HCT116 (cell line): ENCODE data around the gene RNF114. TPM values are rescaled to one million over a fixed set of nuclear protein-coding genes. Genes with fewer than 3 reads are reported as not detected.

ENCODE experiments used
- ATAC-seq: fragments of 200-7000 bp; cut with Tn5 transposase; 2 replicates; pipeline ENCODE4 v1.9.1; 2020; ENCODE audit warnings: mild to moderate bottlenecking, moderate library complexity
- BruUV-seq: library from RNA; stranded (reverse); fragments of 400-500 nt; replicated peaks from 2 replicates; lab custom pipeline; 2021; lab: Mats Ljungman, UMichigan
- CTCF ChIA-PET: fragments of 300-600 bp; sonication (Branson Sonifier 250); formaldehyde crosslinking; loops from one replicate; lab custom pipeline; 2021; ENCODE audit warnings: antibody characterized with exemption; lab: Charles Lee
- POLR2A ChIA-PET: fragments of 300-600, 350-600 bp; sonication (Branson Sonifier 250); formaldehyde crosslinking; loops from one replicate; lab custom pipeline; 2021; ENCODE audit warnings: antibody characterized with exemption; lab: Charles Lee
- RAD21 ChIA-PET, 2 experiments: fragments of 300-600 bp; sonication (Branson Sonifier 250); formaldehyde crosslinking; loops; one replicate each; lab custom pipeline; 2023; ENCODE audit warnings: low total read pairs in 2 of 2; ENCODE audit not compliant: uncharacterized antibody in 2 of 2, unreplicated experiment in 2 of 2, low non-redundant PET in 1 of 2; lab: Charles Lee
- DNase-seq: peaks from one replicate; pipeline ENCODE4 v3.0.0-alpha.2; 2010; ENCODE audit warnings: low read depth, low spot score
- H2AFZ ChIP-seq: fragments of 200-600 bp; shearing (Covaris generic), sonication (generic); 2 replicates; pipeline ENCODE4 v1.6.1; 2017; ENCODE audit warnings: low read depth, mixed run types, mixed read lengths, antibody characterized with exemption, low read length; ENCODE audit not compliant: poor library complexity, severe bottlenecking
- H3K27ac ChIP-seq: 2 replicates; pipeline ENCODE4 v1.5.1; 2012; ENCODE audit warnings: low read depth, low read length
- H3K27me3 ChIP-seq: fragments of 200-600 bp; sonication (generic); 2 replicates; pipeline ENCODE4 v1.6.1; 2016; ENCODE audit warnings: mixed run types, low read length, mixed read lengths; ENCODE audit not compliant: insufficient read depth
- H3K36me3 ChIP-seq, 2 experiments: fragments of 200-500 bp in 1 of 2; fragments of 200-600 bp in 1 of 2; sonication (Bioruptor generic) in 1 of 2; sonication (generic) in 1 of 2; 2 replicates each; pipeline versions ENCODE4 v1.5.1 to v1.6.1; 2014 to 2016; ENCODE audit warnings: low read length in 2 of 2, inconsistent platforms in 1 of 2, mixed read lengths in 1 of 2, mixed run types in 1 of 2; ENCODE audit not compliant: insufficient read depth in 2 of 2, control insufficient read depth in 1 of 2
- H3K4me1 ChIP-seq, 2 experiments: fragments of 200-600 bp in 1 of 2; sonication (generic) in 1 of 2; 2 replicates each; pipeline versions ENCODE4 v1.5.1 to v1.6.1; 2012 to 2017; ENCODE audit warnings: low read length in 2 of 2, inconsistent platforms in 1 of 2, mild to moderate bottlenecking in 1 of 2, mixed read lengths in 1 of 2, mixed run types in 1 of 2, moderate library complexity in 1 of 2; ENCODE audit not compliant: insufficient read depth in 2 of 2, control insufficient read depth in 1 of 2
- H3K4me2 ChIP-seq: fragments of 200-600 bp; sonication (generic); 2 replicates; pipeline ENCODE4 v1.6.1; 2017; ENCODE audit warnings: mixed run types, low read length, mixed read lengths
- H3K4me3 ChIP-seq, 2 experiments: fragments of 200-600 bp in 1 of 2; sonication (generic) in 1 of 2; replicated peaks in 1 of 2; 2 replicates each; pipeline ENCODE4 v1.5.1; 2011 to 2016; ENCODE audit warnings: low read length in 2 of 2, control low read depth in 1 of 2, low read depth in 1 of 2, mild to moderate bottlenecking in 1 of 2, mixed read lengths in 1 of 2, mixed run types in 1 of 2
- H3K79me2 ChIP-seq: fragments of 200-600 bp; sonication (generic); 2 replicates; pipeline ENCODE4 v1.6.1; 2017; ENCODE audit warnings: mild to moderate bottlenecking, mixed run types, low read length, moderate library complexity, mixed read lengths; ENCODE audit not compliant: insufficient read depth
- H3K9ac ChIP-seq: fragments of 200-600 bp; sonication (generic); 2 replicates; pipeline ENCODE4 v1.6.1; 2016; ENCODE audit warnings: low read length, mixed read lengths
- H3K9me2 ChIP-seq: fragments of 200-600 bp; sonication (generic), shearing (Covaris generic); 2 replicates; pipeline ENCODE4 v1.6.1; 2017; ENCODE audit warnings: mixed run types, mild to moderate bottlenecking, moderate library complexity; ENCODE audit not compliant: insufficient read depth
- H3K9me3 ChIP-seq, 2 experiments: fragments of 200-500 bp in 1 of 2; fragments of 200-600 bp in 1 of 2; sonication (Bioruptor generic) in 1 of 2; sonication (generic) in 1 of 2; 2 replicates each; pipeline ENCODE4 v1.6.1; 2014 to 2017; ENCODE audit warnings: low read length in 2 of 2, mixed read lengths in 2 of 2, inconsistent platforms in 1 of 2, low read depth in 1 of 2, mild to moderate bottlenecking in 1 of 2, mixed run types in 1 of 2, moderate library complexity in 1 of 2; ENCODE audit not compliant: control insufficient read depth in 1 of 2, insufficient read depth in 1 of 2
- H4K20me1 ChIP-seq: fragments of 200-600 bp; sonication (generic), shearing (Covaris generic); 2 replicates; pipeline ENCODE4 v1.6.1; 2017; ENCODE audit warnings: mixed run types, mild to moderate bottlenecking, moderate library complexity; ENCODE audit not compliant: insufficient read depth
- CEBPB ChIP-seq: IDR thresholded peaks from 2 replicates; pipeline ENCODE4 v1.6.1; 2012; ENCODE audit warnings: low read depth
- EZH2phosphoT487 ChIP-seq: fragments of 200-600 bp; IDR thresholded peaks from 2 replicates; pipeline ENCODE4 v1.6.1; 2018; ENCODE audit warnings: antibody characterized with exemption, borderline replicate concordance
- POLR2A ChIP-seq: IDR thresholded peaks from 2 replicates; pipeline ENCODE4 v1.7.0; 2011; ENCODE audit warnings: borderline replicate concordance; ENCODE audit not compliant: insufficient read depth, insufficient read length; ENCODE audit errors: extremely low read depth
- POLR2AphosphoS5 ChIP-seq: IDR thresholded peaks from 2 replicates; pipeline ENCODE4 v1.6.1; 2011; ENCODE audit warnings: mild to moderate bottlenecking, low read depth, low read length, moderate library complexity
- SIN3A ChIP-seq: IDR thresholded peaks from 2 replicates; pipeline ENCODE4 v1.6.1; 2012; ENCODE audit warnings: low read depth
- SP1 ChIP-seq: IDR thresholded peaks from 2 replicates; pipeline ENCODE4 v1.6.1; 2012; ENCODE audit warnings: low read depth
- ZFX ChIP-seq: fragments of 450-650 bp; IDR thresholded peaks from 2 replicates; pipeline ENCODE4 v1.6.1; 2017
- ZNF274 ChIP-seq: fragments of 200-500 bp; sonication (Bioruptor generic); IDR thresholded peaks from 2 replicates; pipeline ENCODE4 v1.6.1; 2014; ENCODE audit warnings: mild to moderate bottlenecking, low read depth, low read length, inconsistent platforms
- intact Hi-C: fragments of 100-400 bp; cut with micrococcal nuclease; formaldehyde crosslinking; loops from 2 replicates; pipeline ENCODE4 v1.10.0; 2022
- total RNA-seq: library from RNA; stranded (reverse); gene quantifications from one replicate; pipeline ENCODE4 v1.2.1, GENCODE V29; 2021; ENCODE audit not compliant: unreplicated experiment
- TF ChIP-seq, protein P1 (sequence below): IDR thresholded peaks from 2 replicates; pipeline ENCODE4 v1.6.1; 2012
- TF ChIP-seq, protein P2 (sequence below): IDR thresholded peaks from 2 replicates; pipeline ENCODE4 v1.6.1; 2012
- TF ChIP-seq, protein P3 (sequence below): IDR thresholded peaks from 2 replicates; pipeline ENCODE4 v1.6.1; 2012; ENCODE audit warnings: low read depth

The RNF114 gene
- total RNA-seq, 1 experiment from 2014 or later, result 66.8 TPM

GRCh38 chr20:49906101-49906604, 30.0 kb upstream of the RNF114 start:
- no peaks in the 10 kb centered on the region for H3K9me3 ChIP-seq
- TF ChIP-seq SIN3A (no peak), POLR2AphosphoS5 (no peak), POLR2A (no peak), EZH2phosphoT487 (no peak), CEBPB (no peak), SP1 (no peak), ZNF274 (no peak), ZFX (no peak)
- TF ChIP-seq, protein P1, sequence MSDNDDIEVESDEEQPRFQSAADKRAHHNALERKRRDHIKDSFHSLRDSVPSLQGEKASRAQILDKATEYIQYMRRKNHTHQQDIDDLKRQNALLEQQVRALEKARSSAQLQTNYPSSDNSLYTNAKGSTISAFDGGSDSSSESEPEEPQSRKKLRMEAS, result no peak
- TF ChIP-seq, protein P2, sequence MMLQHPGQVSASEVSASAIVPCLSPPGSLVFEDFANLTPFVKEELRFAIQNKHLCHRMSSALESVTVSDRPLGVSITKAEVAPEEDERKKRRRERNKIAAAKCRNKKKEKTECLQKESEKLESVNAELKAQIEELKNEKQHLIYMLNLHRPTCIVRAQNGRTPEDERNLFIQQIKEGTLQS, result no peak
- TF ChIP-seq, protein P3, sequence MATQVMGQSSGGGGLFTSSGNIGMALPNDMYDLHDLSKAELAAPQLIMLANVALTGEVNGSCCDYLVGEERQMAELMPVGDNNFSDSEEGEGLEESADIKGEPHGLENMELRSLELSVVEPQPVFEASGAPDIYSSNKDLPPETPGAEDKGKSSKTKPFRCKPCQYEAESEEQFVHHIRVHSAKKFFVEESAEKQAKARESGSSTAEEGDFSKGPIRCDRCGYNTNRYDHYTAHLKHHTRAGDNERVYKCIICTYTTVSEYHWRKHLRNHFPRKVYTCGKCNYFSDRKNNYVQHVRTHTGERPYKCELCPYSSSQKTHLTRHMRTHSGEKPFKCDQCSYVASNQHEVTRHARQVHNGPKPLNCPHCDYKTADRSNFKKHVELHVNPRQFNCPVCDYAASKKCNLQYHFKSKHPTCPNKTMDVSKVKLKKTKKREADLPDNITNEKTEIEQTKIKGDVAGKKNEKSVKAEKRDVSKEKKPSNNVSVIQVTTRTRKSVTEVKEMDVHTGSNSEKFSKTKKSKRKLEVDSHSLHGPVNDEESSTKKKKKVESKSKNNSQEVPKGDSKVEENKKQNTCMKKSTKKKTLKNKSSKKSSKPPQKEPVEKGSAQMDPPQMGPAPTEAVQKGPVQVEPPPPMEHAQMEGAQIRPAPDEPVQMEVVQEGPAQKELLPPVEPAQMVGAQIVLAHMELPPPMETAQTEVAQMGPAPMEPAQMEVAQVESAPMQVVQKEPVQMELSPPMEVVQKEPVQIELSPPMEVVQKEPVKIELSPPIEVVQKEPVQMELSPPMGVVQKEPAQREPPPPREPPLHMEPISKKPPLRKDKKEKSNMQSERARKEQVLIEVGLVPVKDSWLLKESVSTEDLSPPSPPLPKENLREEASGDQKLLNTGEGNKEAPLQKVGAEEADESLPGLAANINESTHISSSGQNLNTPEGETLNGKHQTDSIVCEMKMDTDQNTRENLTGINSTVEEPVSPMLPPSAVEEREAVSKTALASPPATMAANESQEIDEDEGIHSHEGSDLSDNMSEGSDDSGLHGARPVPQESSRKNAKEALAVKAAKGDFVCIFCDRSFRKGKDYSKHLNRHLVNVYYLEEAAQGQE, result no peak
- ATAC-seq, result no peak
- no peak overlapping the region for H3K9ac ChIP-seq
- DNase-seq, result no peak
- ChIA-PET RAD21 (no interaction called here), POLR2A (no interaction called here), CTCF (no interaction called here)
- H2AFZ ChIP-seq, result no peak overlapping the region
- H3K27ac ChIP-seq, result no peak overlapping the region
- intact Hi-C loops, result no loop called here
- H3K4me2 ChIP-seq, result no peak overlapping the region
- H3K4me1 ChIP-seq, result no peaks in the 10 kb centered on the region
- H3K4me3 ChIP-seq, result no peak overlapping the region
- no peaks in the 10 kb centered on the region for H3K9me2 ChIP-seq
- no TSS peak for BruUV-seq
- 0 out of 2 replicates have a peak, but pooled peaks cover 3% of the 10 kb centered on the region for H4K20me1 ChIP-seq
- H3K36me3 ChIP-seq, result peaks cover 7 to 20% of the 10 kb centered on the region in 2 experiments; a peak in 2 of 4 replicates
- peaks cover 20% of the 10 kb centered on the region for H3K79me2 ChIP-seq
- no peaks in the 10 kb centered on the region for H3K27me3 ChIP-seq
